HG02798 (cell line): ENCODE results near the gene STIM2.

Experiments
- ATAC-seq: cut with Tn5 transposase; IDR thresholded peaks from one replicate; pipeline ENCODE4 v1.9.1; 2021; ENCODE audit warnings: mild to moderate bottlenecking; ENCODE audit not compliant: unreplicated experiment, poor library complexity

The STIM2 gene

DNA sequence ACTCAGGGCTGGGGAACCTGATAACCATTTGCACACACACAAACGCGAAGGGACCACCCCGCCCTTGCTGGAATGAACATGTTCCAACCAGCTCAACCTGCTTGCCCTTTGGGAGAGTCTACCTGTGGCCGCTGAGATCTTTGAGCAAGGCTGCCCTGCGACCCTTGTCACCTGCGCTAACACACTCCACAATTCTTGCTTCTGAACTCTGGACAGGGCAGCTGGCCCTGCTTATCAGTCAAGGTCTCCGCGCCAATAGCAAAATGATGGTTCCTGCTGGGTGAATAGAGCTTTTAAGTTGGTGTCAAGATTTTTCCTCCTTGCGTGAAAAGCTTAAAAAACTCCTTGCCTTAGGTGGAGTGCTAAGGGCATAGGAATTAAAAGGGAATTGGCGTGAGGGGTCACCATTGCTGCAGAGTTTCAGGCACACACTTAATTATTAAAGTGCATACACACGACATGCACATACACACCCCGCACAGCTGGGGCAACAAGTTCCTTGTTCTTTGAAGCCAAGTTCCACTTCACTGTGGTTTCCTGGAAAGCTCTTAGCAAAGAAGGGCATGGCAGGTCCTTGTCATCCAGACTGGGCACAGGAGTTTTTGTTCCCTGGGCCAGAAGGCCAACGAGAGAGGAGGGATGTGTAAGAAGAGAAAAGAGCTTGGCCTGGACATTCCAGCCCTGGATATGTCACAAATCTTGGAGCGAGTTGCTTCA, 207.7 kb downstream of the STIM2 start:
- ATAC-seq: no peak
